ENCODE data around the gene PARVB. TPM values are rescaled to one million over a fixed set of nuclear protein-coding genes. Genes with fewer than 3 reads are reported as not detected.

PARVB gene
- total RNA-seq, 1 donor from 2014 or later: 4.4 TPM

DNA sequence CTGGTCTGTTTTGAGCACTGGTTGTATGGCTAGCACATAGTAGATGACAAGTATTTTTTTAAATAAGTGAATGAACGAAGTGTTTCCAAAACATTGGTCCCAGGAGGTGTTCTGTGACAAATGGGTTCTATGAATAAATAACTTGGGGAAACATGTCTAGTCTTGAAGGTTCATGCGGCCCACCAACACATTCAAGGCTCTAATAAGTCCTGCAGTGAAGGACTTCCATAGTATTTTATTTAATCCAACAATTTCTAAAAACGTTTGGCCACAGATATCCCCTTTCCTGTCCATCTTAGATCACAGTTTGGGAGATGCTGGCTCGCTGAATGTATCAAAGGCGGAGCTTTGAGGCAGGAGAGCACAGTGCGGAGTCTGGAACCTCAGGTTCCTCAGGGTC lies 179.1 kb downstream of the PARVB start:
- H3K27ac Mint-ChIP-seq (ENCODE audit: unreplicated experiment): no peak overlapping the region
- H3K9me3 Mint-ChIP-seq (ENCODE audit: unreplicated experiment): no peaks in the 10 kb centered on the region
- H3K4me3 Mint-ChIP-seq (ENCODE audit: unreplicated experiment): no peak overlapping the region

DNA sequence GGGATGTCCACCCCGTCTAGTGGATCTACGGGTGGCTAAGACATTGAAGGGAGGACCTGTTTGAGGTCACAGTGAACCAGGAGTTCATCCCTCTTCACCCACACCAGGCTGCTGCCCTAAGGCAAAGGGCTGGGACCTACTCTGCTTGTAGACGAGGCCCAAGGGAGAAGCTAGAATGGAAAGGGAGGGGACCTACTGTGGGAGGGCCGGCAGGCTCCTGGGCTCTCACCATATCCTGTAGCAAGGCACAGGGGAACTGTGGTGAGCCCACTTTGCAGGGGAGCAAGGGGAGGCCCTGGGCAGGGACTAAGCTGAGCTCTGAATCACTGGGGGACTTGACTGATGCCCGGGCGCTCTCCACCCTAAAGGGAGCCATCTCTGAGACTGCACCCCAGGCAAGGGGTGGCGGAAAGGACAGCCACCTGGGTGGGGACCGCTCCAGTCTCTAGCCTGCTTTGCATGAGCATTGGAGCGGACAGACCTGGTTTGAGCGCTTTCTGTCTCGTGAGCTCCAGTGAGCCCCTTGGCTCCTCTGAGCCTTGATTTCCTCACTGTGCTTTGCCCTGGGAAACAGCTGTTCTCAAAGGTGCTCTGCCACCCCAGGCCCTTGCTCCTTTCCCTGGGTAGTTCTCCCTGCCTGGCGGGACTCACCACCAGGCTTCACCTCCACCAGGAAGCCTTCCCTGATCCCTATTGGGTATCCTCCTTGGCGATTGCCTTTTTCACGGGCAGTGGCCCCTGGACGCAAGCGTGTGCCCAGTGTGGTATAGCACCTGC lies 180.8 kb downstream of the PARVB start:
- Mint-ChIP-seq H3K27ac (ENCODE audit: unreplicated experiment) (no peak overlapping the region), H3K4me1 (ENCODE audit: unreplicated experiment) (no peaks in the 10 kb centered on the region), H3K9me3 (ENCODE audit: unreplicated experiment) (peaks cover 11% of the 10 kb centered on the region), H3K27me3 (ENCODE audit: unreplicated experiment) (peaks cover 28% of the 10 kb centered on the region), H3K4me3 (ENCODE audit: unreplicated experiment) (no peak overlapping the region), H3K36me3 (ENCODE audit: unreplicated experiment) (peaks cover 3% of the 10 kb centered on the region)
- no peak for DNase-seq (ENCODE audit: extremely low spot score, unreplicated experiment)
- TF ChIP-seq, protein P1, sequence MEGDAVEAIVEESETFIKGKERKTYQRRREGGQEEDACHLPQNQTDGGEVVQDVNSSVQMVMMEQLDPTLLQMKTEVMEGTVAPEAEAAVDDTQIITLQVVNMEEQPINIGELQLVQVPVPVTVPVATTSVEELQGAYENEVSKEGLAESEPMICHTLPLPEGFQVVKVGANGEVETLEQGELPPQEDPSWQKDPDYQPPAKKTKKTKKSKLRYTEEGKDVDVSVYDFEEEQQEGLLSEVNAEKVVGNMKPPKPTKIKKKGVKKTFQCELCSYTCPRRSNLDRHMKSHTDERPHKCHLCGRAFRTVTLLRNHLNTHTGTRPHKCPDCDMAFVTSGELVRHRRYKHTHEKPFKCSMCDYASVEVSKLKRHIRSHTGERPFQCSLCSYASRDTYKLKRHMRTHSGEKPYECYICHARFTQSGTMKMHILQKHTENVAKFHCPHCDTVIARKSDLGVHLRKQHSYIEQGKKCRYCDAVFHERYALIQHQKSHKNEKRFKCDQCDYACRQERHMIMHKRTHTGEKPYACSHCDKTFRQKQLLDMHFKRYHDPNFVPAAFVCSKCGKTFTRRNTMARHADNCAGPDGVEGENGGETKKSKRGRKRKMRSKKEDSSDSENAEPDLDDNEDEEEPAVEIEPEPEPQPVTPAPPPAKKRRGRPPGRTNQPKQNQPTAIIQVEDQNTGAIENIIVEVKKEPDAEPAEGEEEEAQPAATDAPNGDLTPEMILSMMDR (IDR thresholded peaks at IDR 0.05): no peak

More for the DNA sequence above, 179.1 kb downstream of the PARVB start:
- TF ChIP-seq, protein P1 (IDR thresholded peaks at IDR 0.05): no peak
- peaks cover 20% of the 10 kb centered on the region for H3K27me3 Mint-ChIP-seq (ENCODE audit: unreplicated experiment)
- no peak for DNase-seq (ENCODE audit: extremely low spot score, unreplicated experiment)
- no peaks in the 10 kb centered on the region for H3K36me3 Mint-ChIP-seq (ENCODE audit: unreplicated experiment)
- H3K4me1 Mint-ChIP-seq (ENCODE audit: unreplicated experiment): no peaks in the 10 kb centered on the region

DNA sequence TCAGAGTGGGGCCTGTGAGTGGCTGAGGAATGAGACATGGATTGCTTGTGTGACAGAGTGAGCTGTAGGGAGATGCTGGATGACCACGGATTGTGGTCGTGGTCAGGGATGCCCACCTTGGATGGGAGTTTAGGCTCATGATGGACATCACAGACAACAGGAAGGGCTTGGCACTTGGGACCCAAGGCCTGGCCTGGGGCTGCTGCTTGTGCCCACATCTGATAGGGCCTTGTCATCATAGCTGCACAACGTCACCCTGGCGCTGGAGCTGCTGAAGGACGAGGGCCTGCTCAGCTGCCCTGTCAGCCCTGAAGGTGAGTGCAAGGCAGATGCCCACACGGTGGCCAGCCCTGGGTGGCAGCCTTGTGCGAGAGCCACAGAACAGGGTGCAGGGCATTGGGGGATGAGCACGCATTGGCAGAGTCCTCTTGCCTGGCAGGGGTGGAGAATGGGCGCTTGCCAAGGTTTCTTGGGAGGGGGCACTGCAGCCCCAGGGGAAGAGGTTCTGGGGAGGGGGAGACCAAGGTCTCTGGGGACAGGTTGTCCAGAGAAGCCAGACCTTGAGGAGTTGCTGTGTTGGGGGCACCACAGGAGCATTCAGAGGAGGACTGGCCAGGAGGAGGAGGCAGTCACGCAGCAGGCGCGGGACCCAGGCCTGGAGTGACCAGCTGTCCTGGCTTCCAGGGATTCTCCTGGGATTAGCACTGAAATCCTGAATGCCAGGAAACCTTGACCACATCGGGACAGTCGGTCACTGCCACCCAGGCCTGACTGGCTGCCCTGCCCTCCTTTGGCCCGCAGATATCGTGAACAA lies 181.6 kb downstream of the PARVB start:
- TF ChIP-seq, protein P1 (IDR thresholded peaks at IDR 0.05): no peak
- Mint-ChIP-seq H3K27me3 (ENCODE audit: unreplicated experiment) (peaks cover 31% of the 10 kb centered on the region), H3K4me3 (ENCODE audit: unreplicated experiment) (no peak overlapping the region), H3K4me1 (ENCODE audit: unreplicated experiment) (no peaks in the 10 kb centered on the region), H3K36me3 (ENCODE audit: unreplicated experiment) (peaks cover 3% of the 10 kb centered on the region), H3K9me3 (ENCODE audit: unreplicated experiment) (peaks cover 11% of the 10 kb centered on the region), H3K27ac (ENCODE audit: unreplicated experiment) (no peak overlapping the region)
- no peak for DNase-seq (ENCODE audit: extremely low spot score, unreplicated experiment)

DNA sequence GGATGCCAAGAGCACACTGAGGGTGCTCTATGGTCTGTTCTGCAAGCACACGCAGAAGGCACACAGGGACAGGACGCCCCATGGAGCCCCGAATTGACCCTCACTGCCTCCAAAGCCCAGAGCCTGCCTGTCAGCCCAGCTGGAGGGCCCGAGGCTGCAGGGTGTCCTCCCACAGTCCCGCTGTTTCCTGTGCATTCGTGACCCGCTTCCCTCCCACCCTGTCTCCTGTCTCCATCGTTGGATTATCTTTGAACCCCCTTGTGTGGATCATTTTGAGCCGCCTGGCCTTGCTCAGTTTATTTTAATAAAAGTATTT lies 182.2 kb downstream of the PARVB start:
- no peak overlapping the region for H3K4me3 Mint-ChIP-seq (ENCODE audit: unreplicated experiment)
- no peaks in the 10 kb centered on the region for H3K4me1 Mint-ChIP-seq (ENCODE audit: unreplicated experiment)
- H3K27ac Mint-ChIP-seq (ENCODE audit: unreplicated experiment): no peak overlapping the region
- peaks cover 11% of the 10 kb centered on the region for H3K9me3 Mint-ChIP-seq (ENCODE audit: unreplicated experiment)
- no peak for DNase-seq (ENCODE audit: extremely low spot score, unreplicated experiment)
- H3K27me3 Mint-ChIP-seq (ENCODE audit: unreplicated experiment): peaks cover 35% of the 10 kb centered on the region
- TF ChIP-seq, protein P1 (IDR thresholded peaks at IDR 0.05): no peak
- H3K36me3 Mint-ChIP-seq (ENCODE audit: unreplicated experiment): peaks cover 3% of the 10 kb centered on the region

DNA sequence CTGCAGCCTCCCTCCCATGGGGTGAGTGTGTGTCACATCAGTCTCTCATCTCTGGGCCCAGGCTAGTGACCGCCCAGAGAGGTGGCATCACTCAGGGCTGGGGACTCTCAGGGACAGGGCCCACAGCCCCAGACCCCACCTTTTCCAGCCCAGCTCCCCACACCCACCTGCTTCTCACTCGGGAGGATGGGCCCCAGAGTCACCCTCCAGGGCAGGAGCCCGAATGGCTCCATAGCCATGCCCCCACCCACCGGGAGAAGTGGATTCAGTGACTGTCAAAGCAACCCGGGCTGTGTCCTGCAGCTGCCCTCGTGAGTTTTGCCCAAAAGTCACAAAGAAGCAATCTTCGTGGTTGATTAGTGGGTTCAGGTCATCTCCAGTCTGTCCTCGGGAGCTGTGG lies 182.6 kb downstream of the PARVB start:
- TF ChIP-seq, protein P1 (IDR thresholded peaks at IDR 0.05): no peak
- peaks cover 39% of the 10 kb centered on the region for H3K27me3 Mint-ChIP-seq (ENCODE audit: unreplicated experiment)
- H3K4me3 Mint-ChIP-seq (ENCODE audit: unreplicated experiment): no peak overlapping the region
- peaks cover under 1% of the 10 kb centered on the region for H3K4me1 Mint-ChIP-seq (ENCODE audit: unreplicated experiment)
- DNase-seq (ENCODE audit: extremely low spot score, unreplicated experiment): no peak
- H3K9me3 Mint-ChIP-seq (ENCODE audit: unreplicated experiment): peaks cover 11% of the 10 kb centered on the region
- H3K36me3 Mint-ChIP-seq (ENCODE audit: unreplicated experiment): peaks cover 3% of the 10 kb centered on the region
- no peak overlapping the region for H3K27ac Mint-ChIP-seq (ENCODE audit: unreplicated experiment)
